GM13976 (cell line): ENCODE measurements around the gene RASEF.
"Not testable (repeated sequence)": the region's sequence is repeated elsewhere in the genome, so short reads cannot be mapped to it uniquely, and the experiment has no call there.

Source experiments
- DNase-seq: peaks from one replicate; pipeline ENCODE4 v3.0.0; 2012; ENCODE audit warnings: low spot score
- in situ Hi-C: fragments of 300-500 bp; cut with MboI; formaldehyde crosslinking; loops from one replicate; pipeline ENCODE4 v1.12.0; 2022; ENCODE audit warnings: low sequenced_read_pairs, mixed read lengths, inconsistent platforms; ENCODE audit not compliant: unreplicated experiment
- TF ChIP-seq, protein P1 (sequence below): IDR thresholded peaks from 2 replicates; pipeline ENCODE4 v1.5.1; 2012; ENCODE audit warnings: borderline replicate concordance, mild to moderate bottlenecking; ENCODE audit not compliant: insufficient read depth; ENCODE audit errors: extremely low read depth, missing control alignments, control extremely low read depth

RASEF gene

DNA sequence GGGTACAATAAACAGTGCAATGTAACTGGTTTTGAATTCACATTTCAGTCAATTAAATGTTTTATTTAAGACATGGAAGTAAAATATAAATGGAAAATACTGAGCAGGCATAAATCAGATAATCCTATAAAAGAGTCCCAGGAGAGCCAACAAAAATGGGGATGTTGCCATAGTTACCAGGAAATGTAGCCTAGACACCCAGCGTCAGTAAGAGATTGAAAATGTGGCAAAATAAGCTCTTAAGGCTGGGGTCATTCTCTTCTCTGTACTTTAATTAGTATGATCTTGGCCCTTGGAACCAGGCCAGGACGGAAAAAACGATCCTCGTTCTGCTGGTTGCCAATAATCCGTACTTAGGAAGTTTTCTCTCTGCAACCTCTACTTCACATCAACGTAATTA is 18.9 kb upstream of the RASEF start:
- in situ Hi-C loops = no loop called here
- DNase-seq = no peak
- TF ChIP-seq, protein P1, sequence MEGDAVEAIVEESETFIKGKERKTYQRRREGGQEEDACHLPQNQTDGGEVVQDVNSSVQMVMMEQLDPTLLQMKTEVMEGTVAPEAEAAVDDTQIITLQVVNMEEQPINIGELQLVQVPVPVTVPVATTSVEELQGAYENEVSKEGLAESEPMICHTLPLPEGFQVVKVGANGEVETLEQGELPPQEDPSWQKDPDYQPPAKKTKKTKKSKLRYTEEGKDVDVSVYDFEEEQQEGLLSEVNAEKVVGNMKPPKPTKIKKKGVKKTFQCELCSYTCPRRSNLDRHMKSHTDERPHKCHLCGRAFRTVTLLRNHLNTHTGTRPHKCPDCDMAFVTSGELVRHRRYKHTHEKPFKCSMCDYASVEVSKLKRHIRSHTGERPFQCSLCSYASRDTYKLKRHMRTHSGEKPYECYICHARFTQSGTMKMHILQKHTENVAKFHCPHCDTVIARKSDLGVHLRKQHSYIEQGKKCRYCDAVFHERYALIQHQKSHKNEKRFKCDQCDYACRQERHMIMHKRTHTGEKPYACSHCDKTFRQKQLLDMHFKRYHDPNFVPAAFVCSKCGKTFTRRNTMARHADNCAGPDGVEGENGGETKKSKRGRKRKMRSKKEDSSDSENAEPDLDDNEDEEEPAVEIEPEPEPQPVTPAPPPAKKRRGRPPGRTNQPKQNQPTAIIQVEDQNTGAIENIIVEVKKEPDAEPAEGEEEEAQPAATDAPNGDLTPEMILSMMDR = no peak

DNA sequence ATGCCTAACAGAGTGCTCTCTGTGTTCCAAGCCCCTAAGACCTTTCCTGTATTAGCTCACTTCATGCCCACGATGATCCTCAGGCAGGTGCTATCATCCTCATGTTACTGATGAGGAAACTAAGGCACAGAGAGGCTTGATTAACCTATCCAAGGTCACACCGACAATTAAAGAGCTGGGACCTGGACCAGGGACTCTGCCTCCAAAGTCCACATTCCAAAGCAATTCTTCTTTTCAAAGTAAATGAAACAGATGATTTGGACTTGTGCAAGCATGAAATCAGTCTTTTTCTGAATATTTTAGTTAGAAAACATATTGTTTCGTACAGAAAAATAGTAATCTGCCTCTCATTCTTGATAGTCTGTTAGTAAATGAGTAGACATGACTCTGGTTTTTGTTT is 18.1 kb upstream of the RASEF start:
- in situ Hi-C loops = no loop called here
- no peak for DNase-seq
- TF ChIP-seq, protein P1 = no peak

DNA sequence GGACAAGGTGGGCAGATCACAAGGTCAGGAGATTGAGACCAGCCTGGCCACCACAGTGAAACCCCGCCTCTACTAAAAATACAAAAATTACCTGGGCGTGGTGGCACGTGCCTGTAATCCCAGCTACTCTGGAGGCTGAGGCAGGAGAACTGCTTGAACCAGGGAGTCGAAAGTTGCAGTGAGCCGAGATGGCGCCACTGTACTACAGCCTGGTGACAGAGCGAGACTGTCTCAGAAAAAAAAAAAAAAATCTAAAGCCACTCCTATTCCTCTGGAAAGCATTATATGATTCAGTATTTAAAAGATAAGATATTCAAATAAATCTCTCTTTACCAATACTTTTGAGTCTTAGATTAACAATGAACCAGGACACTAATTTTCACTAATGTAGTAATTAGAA is 13.0 kb upstream of the RASEF start:
- in situ Hi-C loops, DNase-seq: not testable (repeated sequence)

DNA sequence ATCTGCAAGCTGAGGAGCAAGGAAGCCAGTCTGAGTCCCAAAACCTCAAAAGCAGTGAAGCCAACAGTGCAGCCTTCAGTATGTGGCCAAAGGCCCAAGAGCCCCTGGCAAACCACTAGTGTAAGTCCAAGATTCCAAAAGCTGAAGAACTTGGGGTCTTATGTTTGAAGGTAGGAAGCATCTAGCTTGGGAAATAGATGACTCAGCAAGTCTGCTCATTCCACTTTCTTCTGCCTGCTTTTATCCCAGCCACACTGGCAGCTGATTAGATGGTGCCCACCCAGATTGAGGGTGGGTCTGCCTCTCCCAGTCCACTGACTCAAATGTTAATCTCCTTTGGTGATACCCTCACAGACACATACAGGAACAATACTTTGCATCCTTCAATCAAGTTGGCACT is 9.6 kb upstream of the RASEF start:
- in situ Hi-C loops, DNase-seq: not testable (repeated sequence)

DNA sequence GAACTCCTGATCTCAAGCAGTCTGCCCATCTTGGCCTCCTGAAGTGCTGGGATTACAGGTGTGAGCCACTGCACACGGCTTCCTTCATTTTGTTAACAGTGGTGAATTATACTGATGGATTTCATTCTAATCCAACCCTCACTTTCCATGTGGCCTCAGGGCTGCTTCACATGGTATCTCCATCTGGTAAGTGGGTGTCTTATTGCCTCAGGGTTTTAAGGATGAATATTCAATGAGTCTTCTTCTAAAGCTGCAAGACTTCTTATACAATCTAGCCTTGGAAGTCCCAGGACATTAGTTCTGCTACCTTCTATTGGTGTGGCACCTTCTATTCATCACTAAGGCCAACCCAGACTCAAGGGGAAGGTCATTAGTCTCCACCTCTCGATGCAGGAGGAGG is 8.7 kb upstream of the RASEF start:
- TF ChIP-seq, protein P1 = no peak
- DNase-seq = no peak
- in situ Hi-C loops = no loop called here

DNA sequence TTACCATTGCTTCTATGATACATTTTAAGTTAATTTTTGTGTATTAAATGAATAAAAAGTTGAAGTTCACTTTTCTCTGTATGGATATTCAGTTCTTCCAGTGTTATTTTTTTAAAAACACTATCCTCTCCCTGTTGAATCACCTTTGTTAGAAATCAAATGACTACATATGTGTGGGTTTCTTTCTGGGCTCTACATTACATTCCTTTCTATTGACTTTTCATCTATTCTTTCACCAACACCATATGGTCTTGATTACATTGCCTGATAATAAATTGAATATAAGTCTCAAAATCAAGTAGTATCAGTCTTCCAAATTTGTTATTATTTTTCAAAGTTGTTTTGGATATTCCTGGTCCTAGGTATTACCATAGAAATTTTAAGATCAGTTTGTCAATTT is 7.3 kb upstream of the RASEF start:
- TF ChIP-seq, protein P1 = no peak
- in situ Hi-C loops = no loop called here
- no peak for DNase-seq

DNA sequence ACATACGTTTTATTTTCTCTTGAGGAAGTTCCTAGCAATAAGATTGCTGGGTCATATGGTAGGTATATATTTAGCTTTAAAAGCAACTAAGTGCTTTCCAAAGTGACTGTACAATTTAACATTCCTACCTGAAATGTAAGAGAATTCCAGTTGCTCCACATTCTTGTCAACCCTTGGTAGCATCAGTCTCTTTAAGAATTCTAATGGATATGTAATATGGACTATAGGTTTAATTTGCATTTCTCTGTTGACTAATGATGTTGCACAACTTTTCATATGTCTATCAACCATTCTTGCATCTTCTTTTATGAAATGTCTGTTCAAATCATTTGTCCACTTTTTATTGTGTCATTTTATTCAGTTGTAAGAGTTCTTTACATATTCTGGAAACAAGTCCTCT is 6.7 kb upstream of the RASEF start:
- no peak for DNase-seq
- TF ChIP-seq, protein P1 = no peak
- in situ Hi-C loops = no loop called here

DNA sequence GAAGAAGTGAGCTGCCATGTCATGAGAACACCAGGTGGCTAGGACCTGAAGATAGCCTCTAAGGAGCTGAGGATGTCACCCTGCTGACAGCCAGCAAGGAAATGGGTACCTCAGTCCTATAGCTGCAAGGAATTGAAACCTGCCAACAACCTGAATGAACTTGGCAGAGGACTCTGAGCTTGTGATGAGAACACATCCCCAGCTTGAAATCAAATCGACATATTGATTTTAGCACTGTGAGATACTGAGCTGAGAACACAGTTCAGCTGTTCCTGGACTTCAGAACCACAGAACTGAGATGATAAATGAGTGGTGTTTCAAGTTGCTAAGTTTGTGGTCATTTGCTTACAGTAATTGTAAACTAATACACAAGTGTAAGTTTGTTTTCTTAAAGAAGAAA is 5.5 kb upstream of the RASEF start:
- TF ChIP-seq, protein P1 = no peak
- in situ Hi-C loops = no loop called here

More for the DNA sequence above, 5.5 kb upstream of the RASEF start:
- no peak for DNase-seq
